ENCODE data around the gene TTLL9.

The TTLL9 gene

DNA sequence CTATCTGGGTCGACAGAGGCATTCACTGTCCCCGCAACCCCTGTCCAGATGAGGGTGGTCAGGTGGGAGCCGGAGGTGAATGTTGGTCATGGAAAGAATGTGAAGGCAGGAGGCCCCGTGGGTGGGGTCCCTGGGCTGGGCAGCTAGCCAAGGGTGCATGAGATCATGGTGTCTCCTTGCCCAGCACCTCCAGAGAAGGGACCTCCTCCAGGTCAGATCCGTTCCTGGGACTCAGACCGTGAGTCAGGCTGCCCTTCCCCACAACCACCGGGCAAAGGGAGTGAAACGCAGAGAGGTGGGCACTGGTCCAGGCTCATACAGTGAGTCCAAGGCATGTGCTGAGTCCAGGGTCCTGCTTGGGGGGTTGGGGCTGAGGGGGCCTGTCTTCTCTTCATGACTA is 28.5 kb upstream of the TTLL9 start:
- Histone ChIP-seq H3K27ac (no peak overlapping the region), H3K9ac (ENCODE audit: insufficient read length) (no peak overlapping the region), H3K9me3 (ENCODE audit: low read depth, low read length) (no peaks in the 10 kb centered on the region), H3K4me3 (no peak overlapping the region), H3K36me3 (ENCODE audit: insufficient read depth, low read length) (no peaks in the 10 kb centered on the region)
- TF ChIP-seq EZH2 (IDR thresholded peaks at IDR 0.05) = no peak
- no peak for TF ChIP-seq FOXP2 (optimal IDR thresholded peaks at IDR 0.05; ENCODE audit: control extremely low read depth, extremely low read length, insufficient read depth)
- TF ChIP-seq POLR2AphosphoS5 (IDR thresholded peaks at IDR 0.05; ENCODE audit: borderline replicate concordance, low read depth, low read length) = no peak
- DNase-seq (ENCODE audit: low read depth, low spot score) = no peak

DNA sequence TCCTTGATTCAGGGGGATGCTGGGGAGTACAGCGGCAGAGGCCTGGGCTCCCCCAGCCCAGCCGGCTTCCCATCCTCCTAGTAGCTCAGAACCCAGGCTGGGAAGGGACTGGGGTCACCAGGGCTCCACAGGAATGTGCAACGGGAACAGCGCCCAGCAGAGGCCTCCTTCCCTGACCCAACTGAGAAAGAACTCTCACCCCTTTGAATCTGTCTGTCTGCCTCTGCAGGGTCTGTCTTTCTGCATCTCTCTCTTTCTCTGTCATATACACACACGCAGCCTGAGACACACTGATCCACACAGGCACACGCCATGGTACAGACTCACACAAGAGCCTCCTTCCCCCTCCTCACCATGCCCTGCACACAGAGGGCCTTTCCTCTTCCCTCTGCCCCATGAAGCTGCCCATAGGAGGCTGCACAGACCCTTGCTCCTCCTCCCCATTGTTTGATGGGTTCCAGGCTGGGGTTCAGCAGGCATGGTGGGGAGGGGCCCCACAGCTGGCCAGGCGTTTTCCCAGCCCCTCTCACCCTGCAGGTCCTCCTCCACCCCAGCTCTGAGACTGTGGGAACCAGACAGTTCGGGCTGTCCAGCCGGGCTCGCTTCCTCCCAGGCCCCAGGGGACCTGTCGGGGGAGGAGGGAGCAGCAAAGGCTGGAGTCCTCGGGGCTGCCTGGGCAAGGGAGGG is 27.8 kb upstream of the TTLL9 start:
- Histone ChIP-seq H3K9me3 (ENCODE audit: low read depth, low read length) (no peaks in the 10 kb centered on the region), H3K36me3 (ENCODE audit: insufficient read depth, low read length) (no peaks in the 10 kb centered on the region), H3K9ac (ENCODE audit: insufficient read length) (no peak overlapping the region), H3K27ac (no peak overlapping the region), H3K4me3 (no peak overlapping the region)
- no peak for TF ChIP-seq POLR2AphosphoS5 (IDR thresholded peaks at IDR 0.05; ENCODE audit: borderline replicate concordance, low read depth, low read length)
- no peak for TF ChIP-seq FOXP2 (optimal IDR thresholded peaks at IDR 0.05; ENCODE audit: control extremely low read depth, extremely low read length, insufficient read depth)
- TF ChIP-seq EZH2 (IDR thresholded peaks at IDR 0.05) = no peak
- DNase-seq (ENCODE audit: low read depth, low spot score) = no peak

DNA sequence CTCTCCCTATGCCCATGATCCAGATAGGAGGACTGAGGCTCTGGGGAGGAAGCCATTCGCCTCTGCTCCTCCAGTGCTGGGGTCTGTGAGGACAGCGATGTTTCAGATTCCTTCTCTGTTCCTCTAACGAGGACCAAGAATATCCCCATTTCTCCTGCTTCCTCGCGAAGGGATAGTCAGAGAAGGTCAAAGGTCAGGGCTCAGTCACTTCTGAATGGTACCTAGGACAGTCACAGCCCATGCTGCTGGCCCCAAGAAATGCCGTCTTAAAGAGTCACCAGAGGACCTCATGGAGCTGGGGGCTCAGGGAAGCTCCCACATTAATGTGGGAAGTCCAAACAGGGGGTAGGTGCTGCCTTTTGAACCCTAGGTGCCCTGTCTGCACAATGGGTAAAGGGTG is 27.1 kb upstream of the TTLL9 start:
- H3K4me3 ChIP-seq = no peak overlapping the region
- no peak overlapping the region for H3K9ac ChIP-seq (ENCODE audit: insufficient read length)
- H3K9me3 ChIP-seq (ENCODE audit: low read depth, low read length) = no peaks in the 10 kb centered on the region
- H3K36me3 ChIP-seq (ENCODE audit: insufficient read depth, low read length) = no peaks in the 10 kb centered on the region
- no peak overlapping the region for H3K27ac ChIP-seq
- TF ChIP-seq POLR2AphosphoS5 (IDR thresholded peaks at IDR 0.05; ENCODE audit: borderline replicate concordance, low read depth, low read length) (no peak), FOXP2 (optimal IDR thresholded peaks at IDR 0.05; ENCODE audit: control extremely low read depth, extremely low read length, insufficient read depth) (no peak), EZH2 (IDR thresholded peaks at IDR 0.05) (no peak)
- no peak for DNase-seq (ENCODE audit: low read depth, low spot score)

DNA sequence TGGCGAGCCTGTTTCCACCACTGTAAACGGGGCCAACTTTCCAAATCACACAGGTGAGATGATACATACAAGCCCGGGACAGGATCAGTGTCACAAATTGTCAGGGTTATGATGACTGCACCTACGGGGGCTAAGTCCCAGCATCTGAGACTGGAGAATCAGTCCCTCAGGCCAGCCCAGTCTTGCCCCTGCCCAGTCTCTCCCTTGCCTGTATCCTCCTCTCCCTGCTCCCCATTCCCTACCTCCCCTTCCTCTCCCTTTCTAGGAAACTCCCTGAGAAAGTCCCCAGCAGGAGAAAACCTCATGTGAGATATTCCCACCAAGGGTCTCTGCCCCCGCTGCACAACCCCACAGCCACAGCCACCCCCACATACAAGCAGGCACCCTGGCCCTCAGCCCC is 26.6 kb upstream of the TTLL9 start:
- no peak overlapping the region for H3K9ac ChIP-seq (ENCODE audit: insufficient read length)
- TF ChIP-seq POLR2AphosphoS5 (IDR thresholded peaks at IDR 0.05; ENCODE audit: borderline replicate concordance, low read depth, low read length) (no peak), FOXP2 (optimal IDR thresholded peaks at IDR 0.05; ENCODE audit: control extremely low read depth, extremely low read length, insufficient read depth) (no peak), EZH2 (IDR thresholded peaks at IDR 0.05) (no peak)
- H3K4me3 ChIP-seq = no peak overlapping the region
- H3K36me3 ChIP-seq (ENCODE audit: insufficient read depth, low read length) = no peaks in the 10 kb centered on the region
- no peaks in the 10 kb centered on the region for H3K9me3 ChIP-seq (ENCODE audit: low read depth, low read length)
- no peak overlapping the region for H3K27ac ChIP-seq
- DNase-seq (ENCODE audit: low read depth, low spot score) = no peak

DNA sequence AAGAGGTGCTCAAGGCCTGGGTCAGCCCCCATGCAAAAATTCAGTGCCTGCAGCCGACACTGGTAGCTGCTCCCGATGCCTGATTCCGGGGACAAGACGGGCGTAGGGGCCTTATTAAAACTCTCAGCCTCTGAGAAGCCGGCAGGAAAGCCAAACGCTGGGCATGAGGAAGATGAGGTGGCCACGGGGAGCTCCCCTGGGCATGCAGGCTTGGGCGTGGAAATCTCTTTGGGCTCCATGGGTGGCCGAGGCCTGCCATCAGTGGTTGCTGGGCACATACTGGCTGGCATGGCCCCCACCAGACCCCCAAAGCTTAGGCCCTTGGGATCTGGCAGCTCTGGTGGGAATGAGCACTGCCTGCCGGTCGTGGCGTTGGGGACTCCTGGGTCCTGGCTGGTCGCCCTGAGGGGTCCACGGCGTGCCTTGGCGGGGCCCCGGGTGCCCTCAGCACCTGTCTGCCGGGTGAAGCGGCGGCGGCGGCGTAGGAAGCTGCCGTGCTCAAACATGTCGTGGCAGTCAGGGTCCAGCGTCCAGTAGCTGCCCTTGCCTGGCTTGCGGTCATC is 25.6 kb upstream of the TTLL9 start:
- TF ChIP-seq POLR2AphosphoS5 (IDR thresholded peaks at IDR 0.05; ENCODE audit: borderline replicate concordance, low read depth, low read length) = no peak
- no peak for TF ChIP-seq EZH2 (IDR thresholded peaks at IDR 0.05)
- TF ChIP-seq FOXP2 (optimal IDR thresholded peaks at IDR 0.05; ENCODE audit: control extremely low read depth, extremely low read length, insufficient read depth) = no peak
- no peak overlapping the region for H3K27ac ChIP-seq
- no peak overlapping the region for H3K4me3 ChIP-seq
- DNase-seq (ENCODE audit: low read depth, low spot score) = no peak
- H3K36me3 ChIP-seq (ENCODE audit: insufficient read depth, low read length) = no peaks in the 10 kb centered on the region
- H3K9me3 ChIP-seq (ENCODE audit: low read depth, low read length) = no peaks in the 10 kb centered on the region
- H3K9ac ChIP-seq (ENCODE audit: insufficient read length) = no peak overlapping the region

DNA sequence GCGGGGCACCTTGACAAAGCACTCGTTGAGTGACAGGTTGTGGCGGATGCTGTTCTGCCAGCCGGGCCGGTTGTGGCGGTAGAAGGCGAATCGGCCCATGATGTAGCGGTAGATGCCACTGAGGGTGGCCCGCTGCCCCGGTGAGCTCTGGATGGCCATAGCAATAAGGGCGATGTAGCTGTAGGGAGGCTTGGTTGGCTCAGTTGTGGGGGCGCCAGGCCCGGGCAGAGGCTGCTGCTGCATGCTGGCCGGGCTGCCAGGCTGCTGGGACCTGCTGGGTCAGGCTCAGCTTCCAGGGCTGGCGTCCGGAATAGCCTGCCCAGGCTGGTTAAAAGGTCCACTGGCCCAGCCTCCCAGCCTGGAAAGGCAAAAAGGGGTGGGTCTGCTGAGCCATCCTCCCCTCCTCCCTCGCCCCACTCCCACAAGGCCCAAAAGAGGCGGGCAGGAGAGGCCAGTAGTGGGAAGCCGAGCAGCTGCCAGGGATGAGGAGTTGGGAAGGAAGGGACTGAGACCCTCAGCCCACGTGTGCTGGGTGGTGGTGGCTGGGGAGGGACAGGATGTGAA is 25.1 kb upstream of the TTLL9 start, which contains the start of gene FOXS1:
Gene FOXS1, minus strand, starts transcription at position 305 of the 564 bp plus-strand sequence. Its CDS starts 62 bp downstream, at position 243.
- no peak within 1 kb of the TSS for H3K9ac ChIP-seq (ENCODE audit: insufficient read length)
- H3K4me3 ChIP-seq = no peak within 1 kb of the TSS
- H3K36me3 ChIP-seq (ENCODE audit: insufficient read depth, low read length) = no peaks in the 10 kb centered on the region
- TF ChIP-seq POLR2AphosphoS5 (IDR thresholded peaks at IDR 0.05; ENCODE audit: borderline replicate concordance, low read depth, low read length) (no peak), EZH2 (IDR thresholded peaks at IDR 0.05) (no peak), FOXP2 (optimal IDR thresholded peaks at IDR 0.05; ENCODE audit: control extremely low read depth, extremely low read length, insufficient read depth) (no peak)
- H3K9me3 ChIP-seq (ENCODE audit: low read depth, low read length) = no peaks in the 10 kb centered on the region
- H3K27ac ChIP-seq = no peak within 1 kb of the TSS
- no peak for DNase-seq (ENCODE audit: low read depth, low spot score)

DNA sequence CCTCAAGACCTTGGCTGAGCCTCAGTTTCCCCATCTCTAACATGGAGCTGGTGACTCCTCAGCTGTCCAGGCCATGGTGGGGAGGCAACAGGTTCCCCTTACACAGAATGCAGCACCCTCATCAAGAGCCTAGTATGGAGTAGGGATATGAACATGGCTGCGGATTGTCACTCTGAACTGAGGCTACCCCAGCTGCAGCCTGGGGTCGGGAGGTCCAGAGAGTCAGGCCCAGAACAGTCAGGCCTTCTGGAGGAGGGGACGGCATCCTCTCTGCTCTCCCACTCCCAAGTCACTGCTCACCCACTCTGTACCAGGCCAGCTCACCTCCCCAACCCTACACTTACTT is 23.7 kb upstream of the TTLL9 start:
- Histone ChIP-seq H3K36me3 (ENCODE audit: insufficient read depth, low read length) (no peaks in the 10 kb centered on the region), H3K27ac (no peak overlapping the region), H3K4me3 (no peak overlapping the region), H3K9ac (ENCODE audit: insufficient read length) (no peak overlapping the region), H3K9me3 (ENCODE audit: low read depth, low read length) (no peaks in the 10 kb centered on the region)
- TF ChIP-seq EZH2 (IDR thresholded peaks at IDR 0.05) (no peak), FOXP2 (optimal IDR thresholded peaks at IDR 0.05; ENCODE audit: control extremely low read depth, extremely low read length, insufficient read depth) (no peak), POLR2AphosphoS5 (IDR thresholded peaks at IDR 0.05; ENCODE audit: borderline replicate concordance, low read depth, low read length) (no peak)
- no peak for DNase-seq (ENCODE audit: low read depth, low spot score)

DNA sequence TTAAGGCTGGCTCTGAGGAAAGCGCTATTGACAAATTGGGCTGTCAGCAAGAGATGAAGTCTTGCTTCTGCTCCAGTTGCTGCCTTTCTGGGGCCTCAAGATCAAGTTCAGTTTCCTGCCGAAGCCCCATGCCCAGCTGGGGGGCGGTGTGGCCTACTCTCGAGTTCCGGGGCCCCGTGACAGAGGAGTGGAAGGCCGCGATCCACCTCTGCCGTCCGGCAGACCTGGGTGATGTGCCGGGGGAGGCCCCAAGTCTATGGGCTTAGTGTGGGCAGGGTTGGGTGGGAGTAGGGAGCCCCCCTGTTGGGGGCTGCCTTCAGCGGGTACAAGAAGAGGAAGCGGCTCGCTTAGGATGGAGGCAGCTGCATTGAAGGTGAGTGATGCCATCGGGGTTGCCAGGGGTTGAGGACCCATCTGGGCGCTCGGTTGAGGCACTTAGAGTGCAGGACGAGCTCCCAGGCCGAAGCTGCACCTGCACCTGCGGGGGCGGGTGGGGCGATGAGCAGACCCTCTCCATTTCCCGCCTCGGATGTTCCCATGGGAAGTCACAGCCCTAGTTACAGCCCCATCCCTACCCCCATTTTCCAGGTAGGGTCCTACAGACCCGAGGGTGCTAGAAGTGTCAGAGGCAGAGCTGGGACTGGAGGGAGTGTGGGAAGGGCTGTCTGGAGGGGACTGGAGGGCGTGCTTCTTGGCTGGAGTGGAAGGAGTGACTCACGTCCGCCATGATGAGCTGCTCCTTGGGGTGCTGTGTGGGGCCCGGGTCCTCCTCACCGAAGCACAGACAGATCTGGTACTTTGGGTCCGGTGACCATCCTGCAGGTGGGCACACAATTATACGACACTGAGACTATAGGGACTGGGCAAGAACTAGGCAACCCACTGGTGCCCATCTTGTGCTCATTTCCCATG is 22.1 kb upstream of the TTLL9 start:
- Histone ChIP-seq H3K9ac (ENCODE audit: insufficient read length) (no peak overlapping the region), H3K27ac (no peak overlapping the region), H3K36me3 (ENCODE audit: insufficient read depth, low read length) (no peaks in the 10 kb centered on the region), H3K9me3 (ENCODE audit: low read depth, low read length) (no peaks in the 10 kb centered on the region), H3K4me3 (no peak overlapping the region)
- DNase-seq (ENCODE audit: low read depth, low spot score) = no peak
- TF ChIP-seq POLR2AphosphoS5 (IDR thresholded peaks at IDR 0.05; ENCODE audit: borderline replicate concordance, low read depth, low read length) = no peak
- TF ChIP-seq EZH2 (IDR thresholded peaks at IDR 0.05) = no peak
- no peak for TF ChIP-seq FOXP2 (optimal IDR thresholded peaks at IDR 0.05; ENCODE audit: control extremely low read depth, extremely low read length, insufficient read depth)

Data from SK-N-MC (cell line).